Vagina (tissue), 2 donors: Measurements from ENCODE around the gene INA.

Source experiments
- CTCF ChIP-seq, 3 experiments: fragments of 450-650 bp in 2 of 3; fragments of 200-600 bp in 1 of 3; sonication (generic) in 1 of 3; IDR thresholded peaks; one replicate each; pipeline ENCODE4 v1.5.1; 2017 to 2019; ENCODE audit warnings: antibody characterized with exemption in 3 of 3, mild to moderate bottlenecking in 2 of 3, moderate library complexity in 2 of 3
- POLR2A ChIP-seq, 2 donors: fragments of 450-650 bp; IDR thresholded peaks; one replicate each; pipeline ENCODE4 v1.6.1; 2017; ENCODE audit warnings: antibody characterized with exemption in 2 of 2, mild to moderate bottlenecking in 2 of 2, moderate library complexity in 2 of 2
- POLR2AphosphoS5 ChIP-seq, 2 donors: sonication (generic); formaldehyde crosslinking; IDR thresholded peaks; one replicate each; pipeline ENCODE4 v1.9.0; 2017; ENCODE audit warnings: antibody characterized with exemption in 2 of 2, mild to moderate bottlenecking in 2 of 2, low read depth in 1 of 2; ENCODE audit not compliant: insufficient read depth in 1 of 2

GRCh38 chr10:103307594-103307993 is 30.7 kb downstream of the INA start:
- no peak for TF ChIP-seq CTCF (IDR thresholded peaks at IDR 0.05)
- TF ChIP-seq POLR2AphosphoS5 (IDR thresholded peaks at IDR 0.05; ENCODE audit: insufficient read depth in 1 of 2, low read depth in 1 of 2) = no peak
- TF ChIP-seq POLR2A (IDR thresholded peaks at IDR 0.05) = no peak
